Prostate gland (tissue), 2 donors: ENCODE measurements around the gene EML1.

Source experiments
- CTCF ChIP-seq, 4 experiments: fragments of 200-600 bp in 2 of 4; fragments of 450-650 bp in 2 of 4; sonication (generic) in 2 of 4; IDR thresholded peaks; 1 replicate in 3 of 4; 2 replicates in 1 of 4; pipeline ENCODE4 v1.5.1; 2016 to 2019; ENCODE audit warnings: antibody characterized with exemption in 4 of 4, mild to moderate bottlenecking in 2 of 4, moderate library complexity in 2 of 4
- POLR2A ChIP-seq: fragments of 450-650 bp; IDR thresholded peaks from one replicate; pipeline ENCODE4 v1.6.1; 2016; ENCODE audit warnings: antibody characterized with exemption, mild to moderate bottlenecking
- POLR2AphosphoS5 ChIP-seq: sonication (generic); formaldehyde crosslinking; IDR thresholded peaks from one replicate; pipeline ENCODE4 v1.6.1; 2017; ENCODE audit warnings: antibody characterized with exemption

GRCh38 chr14:99880651-99881420, 87.6 kb downstream of the EML1 start:
- TF ChIP-seq CTCF (IDR thresholded peaks at IDR 0.05) (no peak), POLR2AphosphoS5 (no peak), POLR2A (no peak)
